ENCODE data around the gene MDH2. TPM values are rescaled to one million over a fixed set of nuclear protein-coding genes. Genes with fewer than 3 reads are reported as not detected.

The MDH2 gene
- total RNA-seq, 1 experiment from 2014 or later = 154 TPM

GRCh38 chr7:76044375-76044865 lies 3.5 kb upstream of the MDH2 start:
- H3K4me1 Mint-ChIP-seq (ENCODE audit: low read depth, unreplicated experiment) = peaks cover 15% of the 10 kb centered on the region
- no peak overlapping the region for H3K27ac Mint-ChIP-seq (ENCODE audit: unreplicated experiment)
- intact Hi-C loops (cut with micrococcal nuclease; ENCODE audit: unreplicated experiment) = no loop called here
- peaks cover 28% of the 10 kb centered on the region for H3K36me3 Mint-ChIP-seq (ENCODE audit: insufficient read depth, unreplicated experiment)
- no peaks in the 10 kb centered on the region for H3K27me3 Mint-ChIP-seq (ENCODE audit: unreplicated experiment)
- CTCF ChIA-PET = no interaction called here
- no peaks in the 10 kb centered on the region for H3K9me3 Mint-ChIP-seq (ENCODE audit: low read depth, unreplicated experiment)
- no peak for TF ChIP-seq CTCF (IDR thresholded peaks at IDR 0.05; ENCODE audit: unreplicated experiment)
- BruUV-seq (replicated peaks) = no TSS peak
- no peak for DNase-seq
- H3K4me3 Mint-ChIP-seq (ENCODE audit: low read depth, unreplicated experiment) = no peak overlapping the region

- intact Hi-C loops (cut with micrococcal nuclease; ENCODE audit: unreplicated experiment) = no loop called here
Observed at GRCh38 chr7:76047305-76047810, 548 bp upstream of the MDH2 start.

GRCh38 chr7:76048668-76048988 lies 722 bp downstream of the MDH2 start:
- DNase-seq = no peak
- no peak for TF ChIP-seq CTCF (IDR thresholded peaks at IDR 0.05; ENCODE audit: unreplicated experiment)
- CTCF ChIA-PET = no interaction called here

More at GRCh38 chr7:76047305-76047810, 548 bp upstream of the MDH2 start:
- CTCF ChIA-PET = interaction anchor here (0.7 to 1.0 kb wide), 2 partner anchors 22 to 215 kb away, joined by 3 to 4 read pairs; no protein-coding TSS in a partner anchor
- peaks cover 36% of the 10 kb centered on the region for H3K36me3 Mint-ChIP-seq (ENCODE audit: insufficient read depth, unreplicated experiment)
- TF ChIP-seq CTCF (IDR thresholded peaks at IDR 0.05; ENCODE audit: unreplicated experiment) = no peak
- H3K4me1 Mint-ChIP-seq (ENCODE audit: low read depth, unreplicated experiment) = peaks cover 25% of the 10 kb centered on the region
- peak overlapping the region; percentile 91 for H3K27ac Mint-ChIP-seq (ENCODE audit: unreplicated experiment)
- H3K9me3 Mint-ChIP-seq (ENCODE audit: low read depth, unreplicated experiment) = no peaks in the 10 kb centered on the region
- no peaks in the 10 kb centered on the region for H3K27me3 Mint-ChIP-seq (ENCODE audit: unreplicated experiment)
- H3K4me3 Mint-ChIP-seq (ENCODE audit: low read depth, unreplicated experiment) = peak overlapping the region; percentile 96
- BruUV-seq (replicated peaks) = TSS peak; percentile 92
- no peak for DNase-seq

GRCh38 chr7:76049295-76049694 lies 1.4 kb downstream of the MDH2 start:
- peak overlapping the region; percentile 50 for H3K27ac Mint-ChIP-seq (ENCODE audit: unreplicated experiment)
- CTCF ChIA-PET = no interaction called here
- H3K27me3 Mint-ChIP-seq (ENCODE audit: unreplicated experiment) = no peaks in the 10 kb centered on the region
- H3K4me3 Mint-ChIP-seq (ENCODE audit: low read depth, unreplicated experiment) = peak overlapping the region; percentile 96
- no peak for TF ChIP-seq CTCF (IDR thresholded peaks at IDR 0.05; ENCODE audit: unreplicated experiment)
- BruUV-seq (replicated peaks) = no TSS peak
- H3K4me1 Mint-ChIP-seq (ENCODE audit: low read depth, unreplicated experiment) = peaks cover 25% of the 10 kb centered on the region
- DNase-seq = no peak
- intact Hi-C loops (cut with micrococcal nuclease; ENCODE audit: unreplicated experiment) = no loop called here
- no peaks in the 10 kb centered on the region for H3K9me3 Mint-ChIP-seq (ENCODE audit: low read depth, unreplicated experiment)
- H3K36me3 Mint-ChIP-seq (ENCODE audit: insufficient read depth, unreplicated experiment) = peaks cover 36% of the 10 kb centered on the region

More at GRCh38 chr7:76048668-76048988, 722 bp downstream of the MDH2 start:
- Mint-ChIP-seq H3K4me3 (ENCODE audit: low read depth, unreplicated experiment) (peak overlapping the region; percentile 96), H3K36me3 (ENCODE audit: insufficient read depth, unreplicated experiment) (peaks cover 36% of the 10 kb centered on the region), H3K27ac (ENCODE audit: unreplicated experiment) (peak overlapping the region; percentile 52), H3K9me3 (ENCODE audit: low read depth, unreplicated experiment) (no peaks in the 10 kb centered on the region), H3K27me3 (ENCODE audit: unreplicated experiment) (no peaks in the 10 kb centered on the region), H3K4me1 (ENCODE audit: low read depth, unreplicated experiment) (peaks cover 25% of the 10 kb centered on the region)
- intact Hi-C loops (cut with micrococcal nuclease; ENCODE audit: unreplicated experiment) = no loop called here
- no TSS peak for BruUV-seq (replicated peaks)
